ENCODE results near the gene ARMC2.

DNA sequence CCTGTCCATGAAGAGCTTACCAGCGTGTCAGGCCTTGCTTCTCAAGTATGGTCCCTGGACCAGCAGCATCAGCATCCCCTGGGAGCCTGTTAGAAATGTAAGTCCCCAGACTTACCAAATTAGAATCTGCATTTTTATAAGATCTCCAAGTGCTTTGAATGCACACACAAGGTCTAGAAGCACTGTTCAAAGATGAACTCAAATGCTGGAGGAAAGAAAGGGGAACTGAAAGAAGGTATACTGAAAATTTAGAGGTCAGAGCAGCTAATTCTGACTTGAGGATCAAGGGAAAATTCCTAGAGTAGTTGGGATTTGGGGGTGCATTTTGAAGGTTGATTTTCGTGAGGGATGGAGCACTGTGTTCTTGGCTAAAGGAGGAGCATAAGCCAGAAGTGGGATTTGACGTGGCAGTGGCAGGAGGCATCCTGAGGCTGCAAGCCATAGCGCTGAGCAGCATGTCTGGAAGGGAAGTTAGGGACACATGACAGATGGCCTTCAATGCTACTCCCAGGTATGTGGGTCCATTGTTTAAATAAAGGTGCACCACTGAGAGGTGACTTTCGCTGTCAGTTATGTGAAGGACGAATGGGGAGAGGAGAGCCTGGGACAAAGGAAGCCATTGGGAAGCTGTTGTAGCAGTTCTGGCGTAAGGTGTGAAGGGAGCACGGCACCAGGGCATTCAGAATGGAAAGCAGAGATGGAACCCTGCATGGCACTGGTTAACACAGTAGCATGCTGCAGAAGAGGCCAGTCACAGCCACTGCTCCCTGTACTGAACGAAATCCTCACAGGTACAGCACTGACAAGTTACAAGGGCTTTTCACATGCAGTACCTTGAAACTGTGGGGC is 36.2 kb downstream of the ARMC2 start:
- TF ChIP-seq, protein P1, sequence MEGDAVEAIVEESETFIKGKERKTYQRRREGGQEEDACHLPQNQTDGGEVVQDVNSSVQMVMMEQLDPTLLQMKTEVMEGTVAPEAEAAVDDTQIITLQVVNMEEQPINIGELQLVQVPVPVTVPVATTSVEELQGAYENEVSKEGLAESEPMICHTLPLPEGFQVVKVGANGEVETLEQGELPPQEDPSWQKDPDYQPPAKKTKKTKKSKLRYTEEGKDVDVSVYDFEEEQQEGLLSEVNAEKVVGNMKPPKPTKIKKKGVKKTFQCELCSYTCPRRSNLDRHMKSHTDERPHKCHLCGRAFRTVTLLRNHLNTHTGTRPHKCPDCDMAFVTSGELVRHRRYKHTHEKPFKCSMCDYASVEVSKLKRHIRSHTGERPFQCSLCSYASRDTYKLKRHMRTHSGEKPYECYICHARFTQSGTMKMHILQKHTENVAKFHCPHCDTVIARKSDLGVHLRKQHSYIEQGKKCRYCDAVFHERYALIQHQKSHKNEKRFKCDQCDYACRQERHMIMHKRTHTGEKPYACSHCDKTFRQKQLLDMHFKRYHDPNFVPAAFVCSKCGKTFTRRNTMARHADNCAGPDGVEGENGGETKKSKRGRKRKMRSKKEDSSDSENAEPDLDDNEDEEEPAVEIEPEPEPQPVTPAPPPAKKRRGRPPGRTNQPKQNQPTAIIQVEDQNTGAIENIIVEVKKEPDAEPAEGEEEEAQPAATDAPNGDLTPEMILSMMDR (IDR thresholded peaks at IDR 0.05; ENCODE audit: low read depth, low read length): no peak
- TF ChIP-seq MYC (IDR thresholded peaks at IDR 0.05; ENCODE audit: low read depth, low read length) (no peak), POLR2A (IDR thresholded peaks at IDR 0.05; ENCODE audit: extremely low read depth, insufficient read length) (no peak)
- TF ChIP-seq, protein P2, sequence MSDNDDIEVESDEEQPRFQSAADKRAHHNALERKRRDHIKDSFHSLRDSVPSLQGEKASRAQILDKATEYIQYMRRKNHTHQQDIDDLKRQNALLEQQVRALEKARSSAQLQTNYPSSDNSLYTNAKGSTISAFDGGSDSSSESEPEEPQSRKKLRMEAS (IDR thresholded peaks at IDR 0.05; ENCODE audit: low read depth, low read length): no peak
